ENCODE measurements around the gene TSPAN12. TPM values are rescaled to one million over a fixed set of nuclear protein-coding genes. Genes with fewer than 3 reads are reported as not detected.

The TSPAN12 gene
- polyA plus RNA-seq, 1 experiment: 6.9 TPM

DNA sequence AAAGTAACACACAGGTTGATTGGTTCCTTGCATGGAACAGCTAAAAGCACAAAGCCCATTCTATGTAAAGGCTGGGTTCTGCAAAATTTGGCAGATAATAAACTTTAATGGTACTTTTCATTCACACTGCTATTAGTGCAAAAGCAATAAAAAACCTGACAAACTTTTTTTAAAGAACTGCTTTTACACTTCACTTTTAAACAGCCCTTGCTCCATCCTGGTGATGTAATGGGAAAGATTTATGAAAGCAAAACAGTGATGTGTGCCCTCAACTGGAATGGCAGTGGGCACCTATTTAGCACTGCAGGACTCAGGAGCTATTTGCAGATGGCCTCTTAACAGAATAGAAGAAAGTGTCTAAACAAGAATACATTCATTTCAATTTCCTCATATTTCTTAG is 44.9 kb downstream of the TSPAN12 start:
- Histone ChIP-seq H3K27me3 (ENCODE audit: control insufficient read depth, insufficient read depth, low read length) (no peaks in the 10 kb centered on the region), H3K9me3 (ENCODE audit: control insufficient read depth, insufficient read depth, low read length) (no peaks in the 10 kb centered on the region), H3K4me3 (ENCODE audit: low read depth, low read length) (no peak overlapping the region), H3K27ac (ENCODE audit: low read depth, low read length) (no peak overlapping the region)
- no peak for DNase-seq (ENCODE audit: low read depth, low spot score)
- CTCF ChIA-PET: interaction anchor here (0.5 to 1.8 kb wide), 5 partner anchors 7 to 295 kb away, joined by 3 to 7 read pairs (median 5); no protein-coding TSS in a partner anchor
- TF ChIP-seq CTCF (IDR thresholded peaks at IDR 0.05; ENCODE audit: low read depth, low read length): no peak
- POLR2A ChIA-PET: no interaction called here

GRCh38 chr7:120809260-120809659 is 48.7 kb downstream of the TSPAN12 start:
- DNase-seq (ENCODE audit: low read depth, low spot score): no peak
- no peak for TF ChIP-seq CTCF (IDR thresholded peaks at IDR 0.05; ENCODE audit: low read depth, low read length)
- Histone ChIP-seq H3K4me3 (ENCODE audit: low read depth, low read length) (no peak overlapping the region), H3K27ac (ENCODE audit: low read depth, low read length) (no peak overlapping the region), H3K9me3 (ENCODE audit: control insufficient read depth, insufficient read depth, low read length) (no peaks in the 10 kb centered on the region), H3K27me3 (ENCODE audit: control insufficient read depth, insufficient read depth, low read length) (no peaks in the 10 kb centered on the region)
- CTCF ChIA-PET: interaction anchor here (0.9 to 1.9 kb wide), 5 partner anchors 14 to 299 kb away, joined by 3 to 9 read pairs (median 6); no protein-coding TSS in a partner anchor
- POLR2A ChIA-PET: no interaction called here

DNA sequence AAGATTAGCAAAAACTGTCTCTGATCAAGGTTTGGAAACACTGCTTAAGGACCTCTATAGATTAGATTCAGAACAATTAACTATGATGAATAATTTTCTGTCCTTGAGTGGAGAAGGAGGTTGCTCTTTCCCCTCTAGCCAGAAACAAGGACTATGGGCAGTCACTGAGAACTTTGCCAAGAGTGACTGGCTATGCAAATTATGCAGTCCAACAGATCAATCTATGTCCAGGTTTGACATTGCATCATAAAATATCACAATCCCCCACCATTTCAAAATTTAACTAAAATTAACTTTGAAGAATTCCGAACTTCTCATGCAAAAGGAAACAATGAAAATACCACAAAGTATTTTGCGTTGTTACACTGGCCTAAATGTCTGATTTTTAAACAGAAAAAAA is 50.6 kb downstream of the TSPAN12 start:
- H3K4me3 ChIP-seq (ENCODE audit: low read depth, low read length): no peak overlapping the region
- no peak for TF ChIP-seq CTCF (IDR thresholded peaks at IDR 0.05; ENCODE audit: low read depth, low read length)
- no peak for DNase-seq (ENCODE audit: low read depth, low spot score)
- no peak overlapping the region for H3K27ac ChIP-seq (ENCODE audit: low read depth, low read length)
- CTCF ChIA-PET: interaction anchor here (1.3 to 3.7 kb wide), 16 partner anchors 12 to 301 kb away, joined by 3 to 58 read pairs (median 11); partner anchors contain the start of genes CPED1, ING3 and TSPAN12
- POLR2A ChIA-PET: no interaction called here
- no peaks in the 10 kb centered on the region for H3K27me3 ChIP-seq (ENCODE audit: control insufficient read depth, insufficient read depth, low read length)
- no peaks in the 10 kb centered on the region for H3K9me3 ChIP-seq (ENCODE audit: control insufficient read depth, insufficient read depth, low read length)

- Histone ChIP-seq H3K27me3 (ENCODE audit: control insufficient read depth, insufficient read depth, low read length) (no peaks in the 10 kb centered on the region), H3K27ac (ENCODE audit: low read depth, low read length) (no peak overlapping the region), H3K9me3 (ENCODE audit: control insufficient read depth, insufficient read depth, low read length) (no peaks in the 10 kb centered on the region), H3K4me3 (ENCODE audit: low read depth, low read length) (no peak overlapping the region)
- CTCF ChIA-PET: interaction anchor here (0.6 to 3.7 kb wide), 47 partner anchors 8 to 304 kb away, joined by 3 to 58 read pairs (median 6); partner anchors contain the start of genes CPED1 and TSPAN12
- DNase-seq (ENCODE audit: low read depth, low spot score): no peak
- POLR2A ChIA-PET: interaction anchor here (1.0 kb wide), 1 partner anchor 51 kb away, joined by 5 read pairs; the partner anchor contains the start of gene TSPAN12
- TF ChIP-seq CTCF (IDR thresholded peaks at IDR 0.05; ENCODE audit: low read depth, low read length): no peak
Observed at GRCh38 chr7:120806669-120807068, 51.3 kb downstream of the TSPAN12 start.

- Histone ChIP-seq H3K27ac (ENCODE audit: low read depth, low read length) (no peak overlapping the region), H3K4me3 (ENCODE audit: low read depth, low read length) (no peak overlapping the region), H3K9me3 (ENCODE audit: control insufficient read depth, insufficient read depth, low read length) (no peaks in the 10 kb centered on the region), H3K27me3 (ENCODE audit: control insufficient read depth, insufficient read depth, low read length) (no peaks in the 10 kb centered on the region)
- POLR2A ChIA-PET: interaction anchor here (1.0 kb wide), 1 partner anchor 52 kb away, joined by 5 read pairs; the partner anchor contains the start of gene TSPAN12
- peak; percentile 90 for TF ChIP-seq CTCF (IDR thresholded peaks at IDR 0.05; ENCODE audit: low read depth, low read length)
- CTCF ChIA-PET: interaction anchor here (0.5 to 3.7 kb wide), 61 partner anchors 8 to 800 kb away, joined by 3 to 58 read pairs (median 4); partner anchors contain the start of genes CPED1 and TSPAN12
- no peak for DNase-seq (ENCODE audit: low read depth, low spot score)
Observed at GRCh38 chr7:120805636-120806388, 52.1 kb downstream of the TSPAN12 start.
